GM18499 (cell line): ENCODE data around the gene AUTS2.

Experiments used
- ATAC-seq: cut with Tn5 transposase; IDR thresholded peaks from one replicate; pipeline ENCODE4 v1.9.1; 2021; ENCODE audit warnings: moderate number of reproducible peaks; ENCODE audit not compliant: insufficient read depth, unreplicated experiment

Gene AUTS2

GRCh38 chr7:69598081-69598486 is at the start of gene AUTS2:
Gene AUTS2, plus strand, starts transcription at chr7:69598475. Its CDS starts 1,179 bp downstream, at chr7:69599654.
- ATAC-seq = no peak

DNA sequence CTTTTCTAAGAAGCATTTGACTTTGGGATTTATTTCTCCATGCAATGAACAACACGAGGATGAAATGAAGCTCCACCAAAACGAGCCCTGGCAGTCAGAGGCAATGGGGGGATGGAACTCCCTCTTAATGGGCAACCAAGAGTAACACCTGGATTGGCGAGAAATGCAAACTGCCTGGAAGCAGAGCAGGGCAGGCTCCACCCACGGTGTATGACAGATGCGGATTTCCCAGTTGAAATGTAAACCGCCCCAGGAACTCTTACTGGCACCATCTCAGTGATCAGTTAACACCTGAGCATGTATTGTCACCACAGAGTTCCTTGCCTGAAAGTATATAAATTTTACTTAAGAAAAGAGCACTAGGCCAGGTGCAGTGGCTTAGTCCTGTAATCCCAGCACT is 47.3 kb upstream of the AUTS2 start:
- ATAC-seq = no peak

DNA sequence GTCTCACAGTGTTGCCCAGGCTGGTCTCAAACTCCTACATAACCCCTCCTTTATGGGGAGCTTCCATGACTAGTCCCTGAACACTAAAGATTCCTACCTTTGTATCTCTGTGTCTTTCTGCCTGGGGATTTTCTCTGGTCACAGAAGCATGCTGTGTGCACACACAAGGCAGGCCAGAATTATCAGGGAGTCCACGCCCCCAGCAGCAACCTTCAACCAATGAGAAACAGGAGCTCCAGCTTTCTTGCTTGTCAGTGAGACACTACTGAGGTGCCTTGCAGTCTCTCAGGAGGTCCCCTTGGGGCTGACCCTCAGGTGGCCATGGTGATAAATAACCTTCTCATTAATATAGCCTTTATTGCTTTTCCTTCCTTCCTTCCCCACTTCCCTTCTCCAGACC is 45.1 kb upstream of the AUTS2 start:
- ATAC-seq = no peak

- ATAC-seq = no peak
These were observed 36.9 kb upstream of the AUTS2 start for GRCh38 chr7:69561266-69561960.

- no peak for ATAC-seq
These were observed 33.5 kb upstream of the AUTS2 start for GRCh38 chr7:69564454-69565417.

- no peak for ATAC-seq
These were observed 30.5 kb upstream of the AUTS2 start for GRCh38 chr7:69567800-69568199.

DNA sequence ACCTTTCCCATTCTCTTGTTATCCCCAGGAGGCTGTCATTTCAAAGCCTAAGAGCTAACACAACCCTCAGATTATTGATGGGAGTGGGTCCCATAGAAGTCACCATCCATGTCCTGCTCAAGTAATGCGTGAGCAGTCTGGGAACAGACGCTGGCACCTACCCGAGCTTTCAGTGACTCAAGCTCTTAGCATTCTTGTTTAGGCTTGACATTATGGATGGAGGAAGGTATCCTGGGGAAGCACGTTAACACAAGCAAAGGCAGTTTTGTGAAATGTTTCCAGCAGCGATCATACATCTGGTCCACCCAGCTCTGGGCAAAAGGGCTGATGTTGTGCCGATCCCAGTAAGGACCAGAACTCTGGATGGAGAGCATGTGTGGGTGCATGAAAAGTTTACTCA is 30.0 kb upstream of the AUTS2 start:
- no peak for ATAC-seq

DNA sequence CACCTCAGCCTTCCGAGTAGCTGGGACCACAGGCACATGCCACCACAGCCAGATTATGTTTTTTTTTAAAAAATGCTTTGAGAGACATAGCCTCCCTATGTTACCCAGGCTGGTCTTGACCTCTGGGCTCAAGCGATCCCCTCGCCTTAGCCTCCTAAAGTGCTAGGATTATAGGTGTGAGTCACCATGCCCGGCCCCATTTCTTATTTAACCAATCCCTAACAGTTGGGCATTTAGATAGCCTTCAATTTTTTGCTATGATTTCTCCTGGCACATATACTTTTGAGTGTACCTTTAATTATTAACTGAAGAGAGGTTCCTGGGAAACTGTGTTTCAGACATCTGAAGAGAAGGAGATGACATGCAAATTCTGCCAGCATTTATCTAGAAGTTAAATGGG is 22.6 kb upstream of the AUTS2 start:
- no peak for ATAC-seq

- ATAC-seq = no peak
These were observed 21.1 kb upstream of the AUTS2 start for GRCh38 chr7:69577221-69577620.

DNA sequence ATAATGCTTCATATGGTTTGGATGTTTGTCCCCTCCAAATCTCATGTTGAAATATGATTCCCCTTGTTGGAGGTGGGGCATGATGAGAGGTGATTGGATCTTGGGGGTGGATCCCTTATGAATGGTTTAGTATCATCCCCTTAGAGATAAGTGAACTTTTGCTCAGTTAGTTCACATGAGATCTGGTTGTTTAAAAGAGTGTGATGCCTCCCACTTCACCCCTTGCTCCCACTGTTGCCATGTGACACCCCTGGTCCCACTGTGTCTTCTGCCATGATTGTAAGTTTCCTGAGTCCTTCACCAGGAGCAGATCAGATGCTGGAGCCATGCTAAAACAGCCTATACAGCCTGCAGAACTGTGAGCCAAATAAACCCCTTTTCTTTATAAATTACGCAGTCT is 13.1 kb upstream of the AUTS2 start:
- no peak for ATAC-seq

DNA sequence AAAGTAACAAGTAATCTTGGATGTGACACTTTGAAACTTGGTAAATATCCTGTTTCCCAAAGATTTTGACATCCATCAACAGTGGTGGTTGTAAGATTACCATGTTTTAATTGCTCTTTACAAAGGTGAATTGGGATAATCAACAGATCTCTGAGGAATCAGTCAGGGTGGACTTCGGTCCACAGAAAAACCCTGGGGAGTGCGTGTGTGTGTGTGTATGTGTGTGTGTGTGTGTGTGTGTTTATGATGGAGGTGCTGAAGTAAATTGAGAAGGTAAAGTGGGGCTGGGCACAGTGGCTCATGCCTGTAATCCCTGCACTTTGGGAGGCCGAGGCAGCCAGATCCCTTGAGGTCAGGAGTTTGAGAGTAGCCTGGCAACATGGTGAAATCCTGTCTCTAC is 12.0 kb upstream of the AUTS2 start:
- no peak for ATAC-seq

DNA sequence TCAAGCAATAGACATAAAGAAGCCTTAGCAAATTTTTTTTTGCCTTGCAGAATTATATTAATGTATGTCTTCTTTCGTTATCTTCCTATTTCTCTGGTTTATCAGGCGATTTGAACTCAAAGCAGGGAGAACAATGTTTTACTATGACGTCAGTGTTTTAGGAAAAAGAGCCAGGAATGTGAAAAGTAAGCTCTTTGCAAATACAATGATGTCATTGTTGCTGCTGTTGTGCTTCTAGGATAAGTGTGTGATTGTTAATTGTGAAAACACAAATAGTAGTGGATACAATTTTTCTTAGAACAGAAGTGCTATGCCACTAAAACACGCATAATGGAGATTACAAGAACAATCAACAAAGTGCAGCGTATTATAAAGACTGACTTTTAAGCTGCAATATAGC is 9.5 kb upstream of the AUTS2 start:
- no peak for ATAC-seq

DNA sequence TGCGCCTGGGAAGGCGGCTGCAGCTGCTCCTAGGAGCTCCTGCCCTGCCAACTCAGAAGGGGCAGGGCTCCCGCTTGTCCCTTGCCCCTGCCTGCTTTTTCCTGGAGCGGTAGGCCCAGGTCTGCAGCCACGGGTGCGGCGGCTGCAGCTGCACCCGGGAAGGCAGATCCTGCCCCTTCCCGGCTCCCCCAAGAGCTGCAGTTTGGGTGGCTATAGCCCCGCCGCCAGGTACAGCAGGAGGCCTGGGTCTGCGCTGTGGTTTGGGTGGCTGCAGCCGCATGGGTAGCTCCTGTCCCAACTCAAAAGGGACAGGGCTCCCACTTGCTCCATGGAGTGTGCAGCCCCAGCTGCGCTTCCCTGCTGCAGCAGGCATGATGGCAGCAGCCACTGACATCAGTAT is 6.5 kb upstream of the AUTS2 start:
- ATAC-seq = no peak

DNA sequence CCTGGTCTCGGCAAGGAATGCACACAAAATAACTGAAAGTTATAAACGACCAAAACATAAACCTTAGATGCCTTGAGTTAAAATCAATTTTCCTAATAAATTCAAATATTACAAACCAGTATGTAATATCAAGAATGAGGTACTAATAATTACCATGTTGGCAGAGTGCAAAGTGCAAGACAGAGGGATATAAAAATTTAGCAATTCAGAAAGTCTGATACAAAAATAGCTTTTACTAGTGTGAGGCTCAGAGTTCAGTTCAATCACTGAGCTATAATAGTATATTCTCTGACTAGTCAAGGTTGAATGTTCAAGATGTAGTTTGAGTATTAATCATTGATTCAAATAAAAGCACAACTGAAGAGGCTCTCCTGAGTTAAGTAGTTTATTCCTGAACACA is 4.8 kb upstream of the AUTS2 start:
- ATAC-seq = no peak

GRCh38 chr7:69595415-69595814 is 2.9 kb upstream of the AUTS2 start:
- ATAC-seq = no peak

DNA sequence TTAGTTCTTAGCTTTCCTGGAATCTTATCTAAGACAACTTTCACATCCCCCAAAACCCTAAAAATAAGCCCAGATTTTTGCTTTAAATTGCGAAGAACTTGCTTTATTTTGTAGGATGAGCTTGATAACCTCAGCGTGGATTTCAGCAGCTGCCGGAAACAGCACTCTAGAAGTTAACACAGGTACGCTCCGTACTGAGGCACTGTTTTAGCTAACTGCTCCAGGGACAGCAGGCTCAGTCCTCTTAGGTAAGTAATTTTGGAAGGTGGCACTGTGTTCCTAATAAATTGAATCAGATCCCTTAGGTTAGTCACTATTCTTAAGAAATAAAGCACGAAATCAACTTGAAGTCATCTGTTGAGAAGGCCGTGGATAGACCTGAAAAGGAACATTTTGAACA is 2.2 kb upstream of the AUTS2 start:
- no peak for ATAC-seq

- ATAC-seq = no peak
These were observed 1.5 kb upstream of the AUTS2 start for GRCh38 chr7:69596723-69597277.

DNA sequence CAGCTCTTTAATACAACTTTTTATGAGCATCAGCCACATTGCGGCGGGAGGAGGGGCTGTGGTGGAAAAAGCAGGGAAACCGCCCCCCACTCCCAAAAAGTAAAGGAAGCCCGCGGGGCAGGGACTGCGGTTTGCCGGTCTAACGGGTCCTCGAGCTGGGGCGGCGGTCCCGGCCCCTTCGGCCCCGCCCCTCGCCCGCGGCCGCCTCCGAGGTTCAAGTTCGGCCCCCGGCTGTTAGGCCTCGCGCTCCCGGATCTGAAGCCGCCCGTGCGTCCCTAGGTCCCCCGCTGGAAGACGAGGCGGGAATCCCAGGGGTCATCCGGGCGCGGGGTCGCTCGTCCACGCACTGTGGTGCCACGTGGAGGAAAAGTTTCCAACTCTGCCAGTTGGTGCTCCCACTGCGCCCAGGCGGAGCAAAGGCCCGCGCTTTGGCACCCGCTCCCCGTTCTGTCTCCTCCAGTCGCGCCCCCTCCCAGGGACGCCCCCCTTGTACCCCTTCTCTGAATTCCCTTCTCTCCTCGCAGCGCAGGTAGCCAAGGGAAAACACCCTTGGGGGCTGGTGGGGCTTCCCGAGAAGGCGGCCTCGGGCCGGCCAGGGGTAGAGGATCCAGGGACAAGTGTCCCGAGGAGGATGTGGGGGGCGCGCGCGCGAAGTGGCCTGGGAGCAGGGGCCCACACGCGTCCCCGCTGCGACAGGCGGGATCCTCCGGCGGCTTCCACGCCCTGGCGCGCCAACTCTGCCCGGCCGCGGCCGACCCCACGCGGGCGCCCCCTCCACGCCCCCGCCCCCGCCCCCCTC is 798 bp upstream of the AUTS2 start:
- no peak for ATAC-seq

- no peak for ATAC-seq
These were observed 411 bp downstream of the AUTS2 start for GRCh38 chr7:69598487-69599285.
